Measurements from ENCODE around the gene ATXN8OS.
"Not testable (repeated sequence)": the region's sequence is repeated elsewhere in the genome, so short reads cannot be mapped to it uniquely, and the experiment has no call there.

The ATXN8OS gene

GRCh38 chr13:70104481-70104880 is 3.1 kb upstream of the ATXN8OS start:
- TF ChIP-seq, protein P1, sequence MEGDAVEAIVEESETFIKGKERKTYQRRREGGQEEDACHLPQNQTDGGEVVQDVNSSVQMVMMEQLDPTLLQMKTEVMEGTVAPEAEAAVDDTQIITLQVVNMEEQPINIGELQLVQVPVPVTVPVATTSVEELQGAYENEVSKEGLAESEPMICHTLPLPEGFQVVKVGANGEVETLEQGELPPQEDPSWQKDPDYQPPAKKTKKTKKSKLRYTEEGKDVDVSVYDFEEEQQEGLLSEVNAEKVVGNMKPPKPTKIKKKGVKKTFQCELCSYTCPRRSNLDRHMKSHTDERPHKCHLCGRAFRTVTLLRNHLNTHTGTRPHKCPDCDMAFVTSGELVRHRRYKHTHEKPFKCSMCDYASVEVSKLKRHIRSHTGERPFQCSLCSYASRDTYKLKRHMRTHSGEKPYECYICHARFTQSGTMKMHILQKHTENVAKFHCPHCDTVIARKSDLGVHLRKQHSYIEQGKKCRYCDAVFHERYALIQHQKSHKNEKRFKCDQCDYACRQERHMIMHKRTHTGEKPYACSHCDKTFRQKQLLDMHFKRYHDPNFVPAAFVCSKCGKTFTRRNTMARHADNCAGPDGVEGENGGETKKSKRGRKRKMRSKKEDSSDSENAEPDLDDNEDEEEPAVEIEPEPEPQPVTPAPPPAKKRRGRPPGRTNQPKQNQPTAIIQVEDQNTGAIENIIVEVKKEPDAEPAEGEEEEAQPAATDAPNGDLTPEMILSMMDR (IDR thresholded peaks at IDR 0.05; ENCODE audit: low read depth, low read length), result no peak
- DNase-seq (ENCODE audit: low read depth, low spot score), result no peak
- H3K4me3 ChIP-seq (ENCODE audit: low read depth, low read length), result no peak overlapping the region
- in situ Hi-C loops (cut with HindIII; ENCODE audit: low sequenced_read_pairs), result no loop called here

DNA sequence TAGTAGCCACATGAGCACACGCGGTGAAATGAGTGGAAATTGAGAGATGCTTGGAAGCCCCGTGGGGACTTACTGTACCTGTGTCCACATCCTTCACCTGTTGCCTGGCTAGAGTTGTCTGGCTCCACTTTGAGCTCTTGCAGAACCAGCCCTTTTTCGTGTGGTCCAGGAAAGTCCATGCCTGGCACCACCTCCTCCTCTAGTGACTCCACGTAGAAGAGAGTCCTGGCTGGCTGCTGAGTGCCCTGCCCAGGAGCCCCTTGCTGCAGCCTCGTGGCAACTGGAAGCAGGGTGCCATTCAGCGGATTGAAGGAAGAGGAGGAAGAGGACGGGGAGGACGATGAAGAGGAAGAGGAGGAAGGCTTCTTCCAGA is 515 bp upstream of the ATXN8OS start:
- in situ Hi-C loops (cut with HindIII; ENCODE audit: low sequenced_read_pairs), result no loop called here
- no peak for DNase-seq (ENCODE audit: low read depth, low spot score)
- TF ChIP-seq, protein P1 (IDR thresholded peaks at IDR 0.05; ENCODE audit: low read depth, low read length), result no peak
- peak overlapping the region; percentile 26 for H3K4me3 ChIP-seq (ENCODE audit: low read depth, low read length)

- no peak for DNase-seq (ENCODE audit: low read depth, low spot score)
- peak within 1 kb of the TSS; percentile 26 for H3K4me3 ChIP-seq (ENCODE audit: low read depth, low read length)
- in situ Hi-C loops (cut with HindIII; ENCODE audit: low sequenced_read_pairs), result no loop called here
- TF ChIP-seq, protein P1 (IDR thresholded peaks at IDR 0.05; ENCODE audit: low read depth, low read length), result no peak
These were observed 905 bp downstream of the ATXN8OS start, which contains the start of gene KLHL1 for GRCh38 chr13:70108356-70109105. TSS of gene KLHL1 (minus strand) at chr13:70108452. CDS start at chr13:70107699, 753 bp downstream.

DNA sequence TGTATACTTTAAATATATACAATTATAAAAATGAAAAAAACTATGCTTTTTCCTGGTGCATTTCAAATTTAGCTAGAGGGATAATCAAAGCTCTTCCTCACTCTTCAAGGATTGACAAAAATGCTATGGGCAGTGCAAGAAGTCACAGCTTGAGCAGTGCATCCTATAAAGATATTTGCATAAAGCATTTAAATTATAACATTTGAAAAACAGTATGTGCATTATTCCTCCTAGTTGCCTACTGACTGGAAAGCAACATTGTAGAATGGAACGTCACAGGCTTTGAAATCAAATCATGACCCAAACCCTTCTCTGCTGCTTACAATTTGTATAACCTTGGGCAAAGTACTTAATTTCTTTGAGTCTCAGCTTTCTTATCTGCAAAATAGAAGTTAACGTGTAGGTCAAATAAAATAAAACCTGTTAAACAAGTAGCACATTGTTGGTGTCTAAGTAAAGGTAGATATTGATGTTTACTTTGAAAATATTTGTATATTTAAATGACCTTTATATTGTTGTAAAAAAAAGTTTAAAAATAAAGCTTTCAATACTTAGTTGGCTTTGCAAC is 9.8 kb downstream of the ATXN8OS start:
- DNase-seq (ENCODE audit: low read depth, low spot score), result no peak
- TF ChIP-seq, protein P1 (IDR thresholded peaks at IDR 0.05; ENCODE audit: low read depth, low read length), result no peak
- in situ Hi-C loops (cut with HindIII; ENCODE audit: low sequenced_read_pairs), result no loop called here
- no peak overlapping the region for H3K4me3 ChIP-seq (ENCODE audit: low read depth, low read length)

- no peak overlapping the region for H3K4me3 ChIP-seq (ENCODE audit: low read depth, low read length)
- TF ChIP-seq, protein P1 (IDR thresholded peaks at IDR 0.05; ENCODE audit: low read depth, low read length), result no peak
- in situ Hi-C loops (cut with HindIII; ENCODE audit: low sequenced_read_pairs), result no loop called here
- DNase-seq (ENCODE audit: low read depth, low spot score), result no peak
These were observed 18.1 kb downstream of the ATXN8OS start for GRCh38 chr13:70125693-70126092.

- H3K4me3 ChIP-seq (ENCODE audit: low read depth, low read length), result no peak overlapping the region
- in situ Hi-C loops (cut with HindIII; ENCODE audit: low sequenced_read_pairs), result no loop called here
- TF ChIP-seq, protein P1 (IDR thresholded peaks at IDR 0.05; ENCODE audit: low read depth, low read length), result no peak
- DNase-seq (ENCODE audit: low read depth, low spot score), result no peak
These were observed 20.5 kb downstream of the ATXN8OS start for GRCh38 chr13:70128098-70128497.

DNA sequence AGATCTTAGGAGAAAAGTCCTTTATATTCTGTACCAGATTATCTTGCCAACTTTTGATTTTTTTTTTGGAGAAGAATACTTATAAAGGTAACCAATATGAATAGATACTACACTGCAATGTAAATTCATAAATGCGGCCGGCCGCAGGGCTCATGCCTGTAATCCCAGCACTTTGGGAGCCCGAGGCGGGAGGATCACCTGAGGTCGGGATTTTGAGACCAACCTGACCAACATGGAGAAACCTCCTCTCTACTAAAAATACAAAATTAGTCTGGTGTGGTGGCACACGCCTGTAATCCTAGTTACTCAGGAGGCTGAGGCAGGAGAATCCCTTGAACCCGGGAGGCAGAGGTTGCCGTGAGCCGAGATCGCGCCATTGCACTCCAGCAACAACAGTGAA is 35.0 kb downstream of the ATXN8OS start:
- DNase-seq (ENCODE audit: low read depth, low spot score); in situ Hi-C loops (cut with HindIII; ENCODE audit: low sequenced_read_pairs); H3K4me3 ChIP-seq (ENCODE audit: low read depth, low read length): not testable (repeated sequence)
